ENCODE data around the gene ANKRD11. TPM values are rescaled to one million over a fixed set of nuclear protein-coding genes. Genes with fewer than 3 reads are reported as not detected.

Gene ANKRD11
- total RNA-seq, 2 donors from 2014 or later = 118 to 159 TPM

DNA sequence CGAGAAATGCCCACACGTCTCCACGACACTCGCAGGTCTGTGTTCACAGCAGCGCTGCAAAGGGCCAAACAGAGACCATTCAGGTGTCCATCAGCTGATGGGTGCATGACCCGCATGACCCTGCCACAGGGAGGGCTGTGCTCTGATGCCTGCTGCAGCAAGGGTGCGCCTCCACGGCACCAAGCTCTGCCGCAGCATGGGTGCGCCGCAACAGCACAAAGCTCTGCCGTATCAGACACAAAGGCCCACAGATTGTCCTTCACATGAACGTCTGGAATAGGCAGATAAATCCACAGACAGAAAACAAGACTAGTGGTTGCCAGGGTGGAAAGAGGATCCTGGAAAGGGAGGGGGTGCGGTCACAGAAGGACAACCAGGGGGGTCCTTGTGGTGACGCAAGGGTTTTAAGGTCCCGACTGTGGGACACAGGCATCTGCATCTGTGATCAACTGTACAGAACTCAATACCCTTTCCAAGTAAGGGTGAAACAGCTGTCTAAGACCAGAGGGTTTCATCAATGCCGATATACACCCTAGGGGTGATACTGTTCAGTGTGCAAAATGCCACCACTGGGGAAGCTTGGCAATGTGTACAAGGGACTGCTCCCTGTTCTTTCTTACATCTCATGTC, 121.0 kb downstream of the ANKRD11 start:
- Histone ChIP-seq H3K9me3 (ENCODE audit: control insufficient read depth, low read length) (no peaks in the 10 kb centered on the region), H3K27ac (ENCODE audit: low read depth, low read length) (no peak overlapping the region), H3K36me3 (ENCODE audit: control insufficient read depth, insufficient read depth, low read length) (peaks cover 13% of the 10 kb centered on the region), H3K27me3 (ENCODE audit: control insufficient read depth, insufficient read depth, low read length, poor library complexity, severe bottlenecking) (no peaks in the 10 kb centered on the region), H3K4me3 (ENCODE audit: low read length) (no peak overlapping the region), H3K9ac (ENCODE audit: extremely low read depth, low read length, poor library complexity, severe bottlenecking) (no peak overlapping the region), H3K4me1 (ENCODE audit: control insufficient read depth, insufficient read depth, low read length) (peaks cover 13% of the 10 kb centered on the region)
- 90 to 95% methylated on average over 14 to 17 of the region's 17 CpGs for WGBS, 2 experiments (ENCODE audit: insufficient coverage in 1 of 2, insufficient read length in 1 of 2)
- no peak for DNase-seq
- Mint-ChIP-seq H3K4me3 (no peak overlapping the region), H3K27me3 (ENCODE audit: insufficient read depth) (no peaks in the 10 kb centered on the region), H3K27ac (peak overlapping the region; percentile 31), H3K4me1 (peaks cover 31% of the 10 kb centered on the region), H3K9me3 (no peaks in the 10 kb centered on the region), H3K36me3 (ENCODE audit: low read depth) (peaks cover 5% of the 10 kb centered on the region)
- TF ChIP-seq, protein P1, sequence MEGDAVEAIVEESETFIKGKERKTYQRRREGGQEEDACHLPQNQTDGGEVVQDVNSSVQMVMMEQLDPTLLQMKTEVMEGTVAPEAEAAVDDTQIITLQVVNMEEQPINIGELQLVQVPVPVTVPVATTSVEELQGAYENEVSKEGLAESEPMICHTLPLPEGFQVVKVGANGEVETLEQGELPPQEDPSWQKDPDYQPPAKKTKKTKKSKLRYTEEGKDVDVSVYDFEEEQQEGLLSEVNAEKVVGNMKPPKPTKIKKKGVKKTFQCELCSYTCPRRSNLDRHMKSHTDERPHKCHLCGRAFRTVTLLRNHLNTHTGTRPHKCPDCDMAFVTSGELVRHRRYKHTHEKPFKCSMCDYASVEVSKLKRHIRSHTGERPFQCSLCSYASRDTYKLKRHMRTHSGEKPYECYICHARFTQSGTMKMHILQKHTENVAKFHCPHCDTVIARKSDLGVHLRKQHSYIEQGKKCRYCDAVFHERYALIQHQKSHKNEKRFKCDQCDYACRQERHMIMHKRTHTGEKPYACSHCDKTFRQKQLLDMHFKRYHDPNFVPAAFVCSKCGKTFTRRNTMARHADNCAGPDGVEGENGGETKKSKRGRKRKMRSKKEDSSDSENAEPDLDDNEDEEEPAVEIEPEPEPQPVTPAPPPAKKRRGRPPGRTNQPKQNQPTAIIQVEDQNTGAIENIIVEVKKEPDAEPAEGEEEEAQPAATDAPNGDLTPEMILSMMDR (conservative IDR thresholded peaks at IDR 0.05) = no peak

GRCh38 chr16:89368604-89369249, 121.6 kb downstream of the ANKRD11 start:
- Mint-ChIP-seq H3K4me1 (peaks cover 36% of the 10 kb centered on the region), H3K27ac (peak overlapping the region; percentile 31)
- no peaks in the 10 kb centered on the region for H3K27me3 ChIP-seq (ENCODE audit: control insufficient read depth, insufficient read depth, low read length, poor library complexity, severe bottlenecking)

GRCh38 chr16:89367538-89367915, 122.8 kb downstream of the ANKRD11 start:
- H3K36me3 ChIP-seq (ENCODE audit: control insufficient read depth, insufficient read depth, low read length) = peaks cover 13% of the 10 kb centered on the region
- peaks cover 3% of the 10 kb centered on the region for H3K36me3 Mint-ChIP-seq (ENCODE audit: low read depth)
- no peaks in the 10 kb centered on the region for H3K27me3 ChIP-seq (ENCODE audit: control insufficient read depth, insufficient read depth, low read length, poor library complexity, severe bottlenecking)
- 92 to 96% methylated on average over 5 to 7 of the region's 7 CpGs for WGBS, 2 experiments (ENCODE audit: insufficient coverage in 1 of 2, insufficient read length in 1 of 2)
- no peak overlapping the region for H3K4me3 ChIP-seq (ENCODE audit: low read length)
- peak overlapping the region; percentile 58 for H3K27ac Mint-ChIP-seq
- DNase-seq = no peak
- H3K9ac ChIP-seq (ENCODE audit: extremely low read depth, low read length, poor library complexity, severe bottlenecking) = no peak overlapping the region
- H3K9me3 Mint-ChIP-seq = no peaks in the 10 kb centered on the region
- no peaks in the 10 kb centered on the region for H3K27me3 Mint-ChIP-seq (ENCODE audit: insufficient read depth)
- TF ChIP-seq, protein P1 (conservative IDR thresholded peaks at IDR 0.05) = no peak
- no peaks in the 10 kb centered on the region for H3K9me3 ChIP-seq (ENCODE audit: control insufficient read depth, low read length)
- H3K27ac ChIP-seq (ENCODE audit: low read depth, low read length) = no peak overlapping the region
- no peak overlapping the region for H3K4me3 Mint-ChIP-seq
- peaks cover 16% of the 10 kb centered on the region for H3K4me1 ChIP-seq (ENCODE audit: control insufficient read depth, insufficient read depth, low read length)
- peaks cover 45% of the 10 kb centered on the region for H3K4me1 Mint-ChIP-seq

More at GRCh38 chr16:89368604-89369249, 121.6 kb downstream of the ANKRD11 start:
- peaks cover 5% of the 10 kb centered on the region for H3K36me3 Mint-ChIP-seq (ENCODE audit: low read depth)
- Histone ChIP-seq H3K9ac (ENCODE audit: extremely low read depth, low read length, poor library complexity, severe bottlenecking) (no peak overlapping the region), H3K4me1 (ENCODE audit: control insufficient read depth, insufficient read depth, low read length) (peaks cover 13% of the 10 kb centered on the region), H3K4me3 (ENCODE audit: low read length) (no peak overlapping the region), H3K9me3 (ENCODE audit: control insufficient read depth, low read length) (no peaks in the 10 kb centered on the region), H3K27ac (ENCODE audit: low read depth, low read length) (no peak overlapping the region), H3K36me3 (ENCODE audit: control insufficient read depth, insufficient read depth, low read length) (peaks cover 13% of the 10 kb centered on the region)
- no peaks in the 10 kb centered on the region for H3K27me3 Mint-ChIP-seq (ENCODE audit: insufficient read depth)
- WGBS, 2 experiments (ENCODE audit: insufficient coverage in 1 of 2, insufficient read length in 1 of 2) = 95 to 98% methylated on average over 5 to 7 of the region's 7 CpGs
- TF ChIP-seq, protein P1 (conservative IDR thresholded peaks at IDR 0.05) = no peak
- H3K4me3 Mint-ChIP-seq = no peak overlapping the region
- no peak for DNase-seq
- no peaks in the 10 kb centered on the region for H3K9me3 Mint-ChIP-seq

All from endodermal cell (in vitro differentiated cells).